WERI-Rb-1 (cell line): Measurements from ENCODE around the gene C10orf95.

Experiments
- DNase-seq: peaks from one replicate; pipeline ENCODE4 v3.0.0-alpha.2; 2020
- H3K27ac ChIP-seq: fragments of 250-450 bp; sonication (Bioruptor Pico); 2 replicates; pipeline ENCODE4 v1.5.1; 2020; ENCODE audit warnings: mild to moderate bottlenecking, moderate library complexity
- H3K27me3 ChIP-seq: fragments of 250-450 bp; sonication (Bioruptor Pico); 2 replicates; pipeline ENCODE4 v1.5.1; 2021; ENCODE audit warnings: mild to moderate bottlenecking, low read depth, moderate library complexity; ENCODE audit not compliant: insufficient read depth, severe bottlenecking
- H3K36me3 ChIP-seq: fragments of 250-450 bp; sonication (Bioruptor Pico); 2 replicates; pipeline ENCODE4 v1.5.1; 2020; ENCODE audit warnings: mild to moderate bottlenecking, moderate library complexity
- H3K4me3 ChIP-seq: 2 replicates; pipeline ENCODE4 v1.5.1; 2011; ENCODE audit warnings: low read depth, mild to moderate bottlenecking, control low read depth, low read length
- H3K9me3 ChIP-seq: fragments of 250-450 bp; sonication (Bioruptor Pico); 2 replicates; pipeline ENCODE4 v1.5.1; 2021; ENCODE audit warnings: mild to moderate bottlenecking, moderate library complexity; ENCODE audit not compliant: severe bottlenecking
- CTCF ChIP-seq: IDR thresholded peaks from 2 replicates; pipeline ENCODE4 v1.5.1; 2011; ENCODE audit warnings: low read depth, mild to moderate bottlenecking, control low read depth, inconsistent platforms, low read length

The C10orf95 gene

DNA sequence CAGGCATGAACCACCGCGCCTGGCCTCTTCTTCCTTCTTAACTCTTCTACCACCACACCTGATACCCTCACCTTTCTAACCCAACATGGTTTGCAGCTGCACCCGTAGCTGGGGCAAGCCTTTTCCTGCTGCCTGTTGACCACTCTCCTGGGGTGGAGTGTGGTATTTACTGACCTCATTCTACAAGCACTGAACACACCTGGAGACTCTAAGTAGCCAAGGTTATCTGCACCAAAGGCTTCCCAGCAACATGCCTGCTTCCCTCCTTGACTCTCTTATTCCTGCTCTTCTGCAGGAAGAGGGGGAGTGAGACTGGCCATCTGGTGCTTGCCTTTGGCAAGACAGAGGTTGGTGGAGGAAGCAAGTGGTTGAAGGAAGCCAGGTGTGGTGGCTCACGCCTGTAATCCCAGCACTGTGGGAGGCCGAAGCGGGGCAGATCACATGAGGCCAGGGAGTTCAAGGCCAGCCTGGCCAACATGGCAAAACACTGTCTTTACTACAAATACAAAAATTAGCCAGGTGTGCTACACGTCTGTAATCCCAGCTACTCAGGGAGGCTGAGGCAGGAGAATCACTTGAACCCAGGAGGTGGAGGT, 41.1 kb upstream of the C10orf95 start:
- no peak for DNase-seq
- TF ChIP-seq CTCF = no peak
- Histone ChIP-seq H3K36me3 (peaks cover 47% of the 10 kb centered on the region), H3K27ac (no peak overlapping the region), H3K27me3 (no peaks in the 10 kb centered on the region), H3K4me3 (no peak overlapping the region), H3K9me3 (no peaks in the 10 kb centered on the region)

DNA sequence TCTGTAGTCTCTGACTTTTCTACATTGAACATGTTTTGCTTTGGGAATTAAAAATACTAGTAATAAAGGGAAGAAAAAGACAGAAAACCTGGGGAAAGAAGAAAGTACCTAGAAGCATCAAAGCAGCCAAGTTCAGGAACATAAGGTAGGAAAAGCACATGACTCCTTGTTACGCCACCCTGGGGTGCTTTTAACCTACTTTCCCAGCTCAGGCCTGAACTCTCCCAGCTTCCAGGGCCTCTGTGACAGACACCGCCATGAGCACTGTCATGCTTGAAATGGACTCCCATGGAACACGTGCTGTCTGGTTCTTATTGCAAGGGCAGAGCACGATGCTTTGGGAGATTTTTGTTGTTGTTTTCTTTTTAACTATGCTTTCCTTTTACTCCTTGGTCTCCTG, 39.8 kb upstream of the C10orf95 start:
- no peak overlapping the region; the same call in 1 of the 2 replicates for H3K27ac ChIP-seq
- TF ChIP-seq CTCF = no peak
- H3K27me3 ChIP-seq = no peaks in the 10 kb centered on the region
- peaks cover 57% of the 10 kb centered on the region for H3K36me3 ChIP-seq
- H3K9me3 ChIP-seq = no peaks in the 10 kb centered on the region
- H3K4me3 ChIP-seq = no peak overlapping the region
- no peak for DNase-seq

DNA sequence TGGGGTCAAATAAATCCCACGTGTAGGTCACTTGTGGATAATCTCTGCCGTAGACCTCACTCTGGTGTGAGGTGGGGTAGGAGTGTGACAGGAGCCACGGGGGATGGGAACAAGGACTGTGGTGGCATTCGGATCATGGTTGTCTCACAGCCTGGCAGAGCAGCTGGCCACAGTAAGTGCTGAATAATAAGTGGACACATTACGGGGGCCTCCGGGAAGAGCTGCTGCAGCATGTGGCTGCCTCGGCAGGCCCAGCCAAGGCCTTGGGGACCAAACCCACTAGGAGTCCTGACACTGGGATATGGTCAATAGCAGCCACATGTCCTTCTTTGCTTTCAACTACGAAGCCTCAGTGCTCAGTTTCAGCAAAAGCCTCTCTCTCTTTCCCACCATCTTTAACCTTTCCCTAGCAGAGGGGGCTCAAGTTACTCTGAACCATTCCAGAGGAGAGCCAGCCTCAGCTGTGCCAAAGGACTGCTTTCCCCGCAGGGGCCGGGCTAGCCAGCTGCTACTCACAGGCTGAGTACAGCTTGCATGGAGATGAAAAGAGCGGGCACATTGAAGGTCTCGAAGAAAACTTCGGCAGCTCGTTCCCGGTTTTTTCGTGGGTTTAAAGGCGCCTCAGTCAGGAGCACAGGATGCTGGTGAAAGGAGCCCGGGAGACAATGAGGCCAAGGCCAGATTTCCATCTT, 33.9 kb upstream of the C10orf95 start:
- peaks cover 91% of the 10 kb centered on the region for H3K36me3 ChIP-seq
- no peaks in the 10 kb centered on the region for H3K9me3 ChIP-seq
- no peak for DNase-seq
- H3K4me3 ChIP-seq = no peak overlapping the region
- TF ChIP-seq CTCF = no peak
- no peak overlapping the region for H3K27ac ChIP-seq
- no peaks in the 10 kb centered on the region for H3K27me3 ChIP-seq

DNA sequence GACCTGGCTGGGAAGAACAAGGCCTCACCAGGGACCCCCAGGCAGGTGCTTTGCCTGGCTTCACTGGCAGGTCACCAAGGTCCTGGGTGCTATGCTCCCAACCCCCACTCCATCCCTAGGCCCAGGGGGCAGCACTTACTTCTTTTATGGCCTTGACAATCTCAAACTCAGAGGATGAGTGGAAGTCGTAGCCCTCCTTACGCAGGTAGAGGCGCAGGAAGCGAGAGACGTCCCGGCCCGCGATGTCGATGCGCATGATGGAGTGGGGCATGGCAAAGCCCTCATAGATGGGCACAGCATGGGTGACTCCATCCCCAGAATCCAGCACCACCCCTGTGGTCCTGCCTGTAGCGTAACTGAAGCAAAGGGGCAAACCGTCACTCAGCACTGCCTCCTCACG, 32.7 kb upstream of the C10orf95 start:
- no peak for DNase-seq
- TF ChIP-seq CTCF = no peak
- Histone ChIP-seq H3K9me3 (no peaks in the 10 kb centered on the region), H3K4me3 (no peak overlapping the region), H3K27ac (no peak overlapping the region), H3K27me3 (no peaks in the 10 kb centered on the region), H3K36me3 (peaks cover 91% of the 10 kb centered on the region)

DNA sequence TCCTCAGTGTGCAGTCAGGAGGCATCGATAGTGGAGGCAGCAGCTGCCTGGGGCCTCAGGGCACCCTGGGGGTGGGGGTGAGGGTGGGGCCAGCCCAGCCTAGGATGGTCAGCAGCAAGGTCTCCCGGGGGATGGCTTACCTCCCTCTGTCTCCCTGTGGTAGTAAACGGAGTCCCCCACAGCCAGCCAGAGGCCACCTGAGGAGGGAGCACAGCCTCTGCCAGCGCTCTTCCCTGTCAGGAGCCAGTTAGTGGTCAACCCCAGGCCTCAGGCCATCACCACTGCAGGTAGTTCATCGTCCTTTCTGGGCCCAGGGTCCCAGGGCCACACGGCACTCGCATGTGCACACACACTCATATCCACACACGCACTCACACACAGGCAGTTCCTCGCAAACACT, 29.1 kb upstream of the C10orf95 start:
- H3K36me3 ChIP-seq = peaks cover 83% of the 10 kb centered on the region
- TF ChIP-seq CTCF = no peak
- H3K27ac ChIP-seq = no peak overlapping the region
- H3K27me3 ChIP-seq = no peaks in the 10 kb centered on the region
- no peaks in the 10 kb centered on the region for H3K9me3 ChIP-seq
- DNase-seq = no peak
- no peak overlapping the region for H3K4me3 ChIP-seq

DNA sequence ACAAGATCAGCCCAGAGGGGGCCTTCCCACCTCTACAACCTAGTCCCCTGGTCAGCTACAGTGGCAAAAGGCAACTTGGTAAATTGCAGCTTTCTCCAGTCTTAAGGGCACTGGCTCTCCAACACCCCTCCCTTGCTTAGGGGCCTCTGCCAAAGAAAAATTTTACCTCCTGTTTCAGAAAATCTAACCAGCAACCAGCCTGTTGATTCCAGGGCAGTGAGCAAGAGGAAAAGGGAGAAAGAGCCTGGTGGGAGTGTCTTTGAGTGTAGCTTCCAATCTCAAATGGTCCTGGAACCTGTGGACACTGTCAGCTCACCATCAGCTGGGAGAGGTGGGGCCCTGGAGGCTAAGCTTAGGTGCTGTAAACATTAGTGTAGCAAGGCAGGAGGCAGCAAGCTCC, 28.3 kb upstream of the C10orf95 start:
- no peak overlapping the region for H3K27ac ChIP-seq
- H3K27me3 ChIP-seq = no peaks in the 10 kb centered on the region
- peaks cover 82% of the 10 kb centered on the region for H3K36me3 ChIP-seq
- H3K9me3 ChIP-seq = no peaks in the 10 kb centered on the region
- TF ChIP-seq CTCF = no peak
- H3K4me3 ChIP-seq = no peak overlapping the region
- DNase-seq = no peak
